SK-N-SH (cell line): ENCODE data around the gene CD101. TPM values are rescaled to one million over a fixed set of nuclear protein-coding genes. Genes with fewer than 3 reads are reported as not detected.

Source experiments
- CTCF ChIA-PET: fragments of 300-600, 350-600 bp; formaldehyde crosslinking; extraction: SDS; loops from one replicate; lab custom pipeline; 2021; lab: Yijun Ruan, JAX
- POLR2A ChIA-PET: fragments of 350-600 bp; sonication (Branson Sonifier 250); formaldehyde crosslinking; extraction: SDS; loops from one replicate; lab custom pipeline; 2020; ENCODE audit warnings: antibody characterized with exemption, inconsistent platforms; lab: Yijun Ruan, JAX
- DNase-seq: peaks from one replicate; pipeline ENCODE4 v3.0.0; 2012
- H2AFZ ChIP-seq: fragments of 200-600 bp; sonication (generic); 2 replicates; pipeline ENCODE4 v1.8.1; 2016; ENCODE audit warnings: antibody characterized with exemption, mild to moderate bottlenecking, low read depth
- H3F3A ChIP-seq: fragments of 200-600 bp; sonication (generic); replicated peaks from 2 replicates; pipeline ENCODE3; 2016; ENCODE audit warnings: antibody characterized with exemption, mild to moderate bottlenecking; ENCODE audit not compliant: insufficient read depth
- H3K27ac ChIP-seq, 2 experiments: fragments of 200-500 bp in 1 of 2; fragments of 200-600 bp in 1 of 2; sonication (Bioruptor generic) in 1 of 2; sonication (generic), shearing (Covaris generic) in 1 of 2; 2 replicates each; pipeline versions ENCODE4 v1.5.1 to v1.6.1; 2014 to 2016; ENCODE audit warnings: low read depth in 2 of 2, inconsistent platforms in 1 of 2, low read length in 1 of 2, mild to moderate bottlenecking in 1 of 2, mixed read lengths in 1 of 2
- H3K27me3 ChIP-seq: fragments of 200-600 bp; sonication (generic), shearing (Covaris generic); 2 replicates; pipeline ENCODE4 v1.6.1; 2016; ENCODE audit warnings: mixed run types; ENCODE audit not compliant: insufficient read depth
- H3K36me3 ChIP-seq, 2 experiments: fragments of 200-500 bp in 1 of 2; fragments of 200-600 bp in 1 of 2; sonication (Bioruptor generic) in 1 of 2; sonication (generic) in 1 of 2; replicated peaks in 1 of 2; 2 replicates each; pipeline versions ENCODE3 to v1.5.1; 2014 to 2016; ENCODE audit warnings: low read length in 1 of 2, mild to moderate bottlenecking in 1 of 2; ENCODE audit not compliant: insufficient read depth in 2 of 2, control insufficient read depth in 1 of 2
- H3K4me1 ChIP-seq, 2 experiments: fragments of 200-500 bp in 1 of 2; fragments of 200-600 bp in 1 of 2; sonication (Bioruptor generic) in 1 of 2; sonication (generic), shearing (Covaris generic) in 1 of 2; 2 replicates each; pipeline versions ENCODE4 v1.5.1 to v1.6.1; 2014 to 2016; ENCODE audit warnings: low read depth in 1 of 2, low read length in 1 of 2, mixed run types in 1 of 2; ENCODE audit not compliant: insufficient read depth in 2 of 2, control insufficient read depth in 1 of 2
- H3K4me2 ChIP-seq: fragments of 200-600 bp; sonication (generic), shearing (Covaris generic); 2 replicates; pipeline ENCODE4 v1.6.1; 2017; ENCODE audit warnings: mixed run types
- H3K4me3 ChIP-seq, 2 experiments: fragments of 200-500 bp in 1 of 2; fragments of 200-600 bp in 1 of 2; sonication (Bioruptor generic) in 1 of 2; sonication (generic), shearing (Covaris generic) in 1 of 2; 2 replicates each; pipeline versions ENCODE4 v1.5.1 to v1.8.1; 2014 to 2016; ENCODE audit warnings: low read depth in 2 of 2, inconsistent platforms in 1 of 2, low read length in 1 of 2, mild to moderate bottlenecking in 1 of 2, mixed read lengths in 1 of 2, moderate library complexity in 1 of 2
- H3K79me2 ChIP-seq: fragments of 200-600 bp; sonication (generic); 2 replicates; pipeline ENCODE4 v1.8.1; 2017; ENCODE audit warnings: mild to moderate bottlenecking; ENCODE audit not compliant: insufficient read depth
- H3K9ac ChIP-seq: fragments of 200-600 bp; sonication (generic); 2 replicates; pipeline ENCODE4 v1.6.1; 2017; ENCODE audit warnings: mixed run types
- H3K9me2 ChIP-seq: fragments of 200-600 bp; sonication (generic); 2 replicates; pipeline ENCODE4 v1.6.1; 2017; ENCODE audit warnings: mixed run types
- H3K9me3 ChIP-seq: fragments of 200-600 bp; sonication (generic); 2 replicates; pipeline ENCODE4 v1.6.1; 2017; ENCODE audit warnings: mixed run types, mild to moderate bottlenecking, moderate library complexity
- H4K20me1 ChIP-seq: fragments of 200-600 bp; sonication (generic); 2 replicates; pipeline ENCODE4 v1.6.1; 2017; ENCODE audit warnings: mild to moderate bottlenecking, mixed run types; ENCODE audit not compliant: insufficient read depth
- CHD2 ChIP-seq: fragments of 150-350 bp; IDR thresholded peaks from 2 replicates; pipeline ENCODE4 v1.6.1; 2018; ENCODE audit warnings: low read length; ENCODE audit not compliant: partially characterized antibody
- CTCF ChIP-seq: fragments of 200-600 bp; sonication (generic); IDR thresholded peaks from 2 replicates; pipeline ENCODE4 v1.6.1; 2017; ENCODE audit warnings: antibody characterized with exemption, mild to moderate bottlenecking, moderate library complexity
- ELF1 ChIP-seq: IDR thresholded peaks from 2 replicates; pipeline ENCODE4 v1.4.0; 2012
- EZH2phosphoT487 ChIP-seq: fragments of 200-600 bp; sonication (generic); IDR thresholded peaks from 2 replicates; pipeline ENCODE4 v1.6.1; 2017; ENCODE audit warnings: low read depth, mixed run types, mild to moderate bottlenecking, antibody characterized with exemption, moderate library complexity, borderline replicate concordance
- FOXJ3 ChIP-seq: sonication (generic); formaldehyde crosslinking; IDR thresholded peaks from 2 replicates; pipeline ENCODE4 v1.5.1; 2020; ENCODE audit warnings: mild to moderate bottlenecking, missing genetic modification reagents
- GABPA ChIP-seq: IDR thresholded peaks from 2 replicates; pipeline ENCODE4 v1.4.0; 2012; ENCODE audit warnings: low read depth, mild to moderate bottlenecking
- JUND ChIP-seq: IDR thresholded peaks from 2 replicates; pipeline ENCODE4 v1.4.0; 2012
- MAX ChIP-seq: IDR thresholded peaks from 2 replicates; pipeline ENCODE4 v1.4.0; 2012; ENCODE audit warnings: low read depth
- MEF2A ChIP-seq: IDR thresholded peaks from 2 replicates; pipeline ENCODE4 v1.4.0; 2012; ENCODE audit warnings: low read depth, borderline replicate concordance
- MXI1 ChIP-seq: IDR thresholded peaks from 2 replicates; pipeline ENCODE4 v1.6.1; 2012; ENCODE audit warnings: mild to moderate bottlenecking, low read depth, low read length, improper control_type of control experiment
- NFIC ChIP-seq: IDR thresholded peaks from 2 replicates; pipeline ENCODE4 v1.4.0; 2012; ENCODE audit warnings: borderline replicate concordance
- POLR2AphosphoS5 ChIP-seq: IDR thresholded peaks from 2 replicates; pipeline ENCODE4 v1.6.1; 2012; ENCODE audit warnings: low read depth, low read length
- RAD21 ChIP-seq: IDR thresholded peaks from 2 replicates; pipeline ENCODE4 v1.6.1; 2012; ENCODE audit warnings: mild to moderate bottlenecking, low read length
- TAF1 ChIP-seq: IDR thresholded peaks from 2 replicates; pipeline ENCODE4 v1.6.1; 2012; ENCODE audit warnings: low read depth, mild to moderate bottlenecking, low read length, moderate library complexity, borderline replicate concordance
- TCF12 ChIP-seq: IDR thresholded peaks from 2 replicates; pipeline ENCODE4 v1.4.0; 2012
- TEAD4 ChIP-seq: IDR thresholded peaks from 2 replicates; pipeline ENCODE4 v1.4.0; 2012; ENCODE audit warnings: mild to moderate bottlenecking, borderline replicate concordance; ENCODE audit not compliant: insufficient read depth
- USF1 ChIP-seq: IDR thresholded peaks from 2 replicates; pipeline ENCODE4 v1.4.0; 2012; ENCODE audit warnings: low read depth, borderline replicate concordance
- YY1 ChIP-seq: IDR thresholded peaks from 2 replicates; pipeline ENCODE4 v1.4.0; 2012; ENCODE audit warnings: low read depth, mild to moderate bottlenecking
- WGBS: methylation state at CpG from one replicate; pipeline ENCODE4 v1.1.6; 2017; ENCODE audit warnings: low lambda C conversion rate; 5-methylcytosine and 5-hydroxymethylcytosine counted together
- polyA plus RNA-seq, 3 experiments: library from polyadenylated mRNA; depleted of rRNA; stranded (reverse); fragments of >200 nt; gene quantifications; 2 replicates each; pipeline ENCODE4 v1.2.3, GENCODE V29; 2012

Gene CD101
- polyA plus RNA-seq, 1 of the 3 experiments (the other 2 are of a cell fraction): 0.16 TPM

- Histone ChIP-seq H3K9ac (no peak overlapping the region), H3K4me3 (no peak overlapping the region), H3K4me1 (no peaks in the 10 kb centered on the region), H3F3A (no peaks in the 10 kb centered on the region), H3K27ac (no peak overlapping the region), H3K4me2 (no peak overlapping the region), H3K9me2 (no peaks in the 10 kb centered on the region), H3K27me3 (no peaks in the 10 kb centered on the region), H2AFZ (no peak overlapping the region), H3K79me2 (no peaks in the 10 kb centered on the region), H4K20me1 (no peaks in the 10 kb centered on the region), H3K9me3 (no peaks in the 10 kb centered on the region), H3K36me3 (no peaks in the 10 kb centered on the region)
- CTCF ChIA-PET: no interaction called here
- TF ChIP-seq JUND (no peak), NFIC (no peak), POLR2AphosphoS5 (no peak), TCF12 (no peak)
- DNase-seq: no peak
- 89% methylated on average over 5 of the region's 5 CpGs for WGBS
- POLR2A ChIA-PET: no interaction called here
Measured at GRCh38 chr1:116989835-116990234, 11.7 kb upstream of the CD101 start.

- no peak overlapping the region for H2AFZ ChIP-seq
- H3K9me2 ChIP-seq: no peaks in the 10 kb centered on the region
- H3K27me3 ChIP-seq: no peaks in the 10 kb centered on the region
- H3K79me2 ChIP-seq: no peaks in the 10 kb centered on the region
- no peaks in the 10 kb centered on the region for H3K9me3 ChIP-seq
- H3K36me3 ChIP-seq: no peaks in the 10 kb centered on the region
- H3K4me2 ChIP-seq: no peak overlapping the region
- H3K4me1 ChIP-seq: no peaks in the 10 kb centered on the region
- TF ChIP-seq NFIC (no peak), CTCF (no peak), EZH2phosphoT487 (no peak), MEF2A (no peak), TAF1 (no peak), MXI1 (no peak), MAX (no peak), YY1 (no peak), FOXJ3 (no peak), USF1 (no peak), TEAD4 (no peak), CHD2 (no peak), RAD21 (no peak), ELF1 (no peak), GABPA (no peak)
- H3K27ac ChIP-seq: no peak overlapping the region
- WGBS: 88% methylated on average over 12 of the region's 12 CpGs
- H4K20me1 ChIP-seq: no peaks in the 10 kb centered on the region
- CTCF ChIA-PET: no interaction called here
- H3K9ac ChIP-seq: no peak overlapping the region
- H3K4me3 ChIP-seq: no peak overlapping the region
- POLR2A ChIA-PET: no interaction called here
- no peak for DNase-seq
- no peaks in the 10 kb centered on the region for H3F3A ChIP-seq
Measured at GRCh38 chr1:116990612-116991151, 10.9 kb upstream of the CD101 start.
